ENCODE measurements around the gene C6orf62.
A peak's percentile ranks its signal among the peaks of the same experiment; 100 is the strongest.
"Not testable (repeated sequence)": the region's sequence is repeated elsewhere in the genome, so short reads cannot be mapped to it uniquely, and the experiment has no call there.

C6orf62 gene

GRCh38 chr6:24696097-24696496, 22.9 kb downstream of the C6orf62 start:
- DNase-seq: no peak

GRCh38 chr6:24695635-24696034, 23.3 kb downstream of the C6orf62 start:
- peak; percentile 37 for DNase-seq

- no peak for DNase-seq
Observed at GRCh38 chr6:24694198-24694597, 24.8 kb downstream of the C6orf62 start.

- DNase-seq: no peak
Observed at GRCh38 chr6:24692848-24693592, 25.9 kb downstream of the C6orf62 start.

GRCh38 chr6:24692415-24692814, 26.5 kb downstream of the C6orf62 start:
- no peak for DNase-seq

- no peak for DNase-seq
Observed at GRCh38 chr6:24692003-24692402, 27.0 kb downstream of the C6orf62 start.

- DNase-seq: no peak
Observed at GRCh38 chr6:24691550-24691949, 27.4 kb downstream of the C6orf62 start.

GRCh38 chr6:24690593-24690992, 28.4 kb downstream of the C6orf62 start:
- DNase-seq: no peak

GRCh38 chr6:24689964-24690363, 29.0 kb downstream of the C6orf62 start:
- DNase-seq: no peak

- DNase-seq: no peak
Observed at GRCh38 chr6:24686946-24687345, 32.0 kb downstream of the C6orf62 start.

GRCh38 chr6:24686408-24686807, 32.5 kb downstream of the C6orf62 start:
- no peak for DNase-seq

GRCh38 chr6:24683297-24684296, 35.4 kb downstream of the C6orf62 start:
- DNase-seq: no peak

- DNase-seq: no peak
Observed at GRCh38 chr6:24680582-24680981, 38.4 kb downstream of the C6orf62 start.

- DNase-seq: not testable (repeated sequence)
Observed at GRCh38 chr6:24678792-24679352, 40.1 kb downstream of the C6orf62 start.

- DNase-seq: no peak
Observed at GRCh38 chr6:24673625-24674024, 45.3 kb downstream of the C6orf62 start.

- no peak for DNase-seq
Observed at GRCh38 chr6:24672620-24673182, 46.3 kb downstream of the C6orf62 start.

- not testable (repeated sequence) for DNase-seq
Observed at GRCh38 chr6:24671077-24671476, 47.9 kb downstream of the C6orf62 start.

GRCh38 chr6:24670492-24670891, 48.5 kb downstream of the C6orf62 start:
- DNase-seq: not testable (repeated sequence)

- DNase-seq: no peak
Observed at GRCh38 chr6:24668997-24669361, 50.0 kb downstream of the C6orf62 start.

- DNase-seq: not testable (repeated sequence)
Observed at GRCh38 chr6:24668066-24668996, 50.6 kb downstream of the C6orf62 start.

- no peak for DNase-seq
Observed at GRCh38 chr6:24667378-24667803, 51.6 kb downstream of the C6orf62 start.
